Loucy (cell line): ENCODE data around the gene COL4A4.

Source experiments
- CTCF ChIP-seq: fragments of 200-600 bp; sonication (generic); conservative IDR thresholded peaks from 2 replicates; pipeline ENCODE4 v1.5.1; 2014; ENCODE audit warnings: mild to moderate bottlenecking, antibody characterized with exemption, low read length
- EZH2phosphoT487 ChIP-seq: fragments of 200-600 bp; IDR thresholded peaks from 2 replicates; pipeline ENCODE4 v1.6.1; 2018; ENCODE audit warnings: antibody characterized with exemption, mild to moderate bottlenecking, moderate library complexity, borderline replicate concordance

- TF ChIP-seq CTCF: no peak
- TF ChIP-seq EZH2phosphoT487: no peak
These were observed 106.1 kb downstream of the COL4A4 start for GRCh38 chr2:227057743-227058447.
